SJSA1 (cell line): ENCODE data around the gene HEBP2. TPM values are rescaled to one million over a fixed set of nuclear protein-coding genes. Genes with fewer than 3 reads are reported as not detected.

Source experiments
- DNase-seq, 2 experiments: peaks; one replicate each; pipeline ENCODE4 v3.0.0-alpha.2; 2015 to 2020; ENCODE audit warnings: low spot score in 2 of 2, low read depth in 1 of 2
- H3K27ac ChIP-seq: fragments of 250-450 bp; sonication (Bioruptor Pico); 2 replicates; pipeline ENCODE4 v1.5.1; 2020; ENCODE audit warnings: mild to moderate bottlenecking, moderate library complexity
- H3K27me3 ChIP-seq: fragments of 250-450 bp; sonication (Bioruptor Pico); replicated peaks from 2 replicates; pipeline ENCODE4 v1.5.1; 2020; ENCODE audit warnings: mild to moderate bottlenecking, moderate library complexity
- H3K36me3 ChIP-seq: fragments of 250-450 bp; sonication (Bioruptor Pico); 2 replicates; pipeline ENCODE4 v1.5.1; 2020; ENCODE audit warnings: mild to moderate bottlenecking
- H3K4me1 ChIP-seq: fragments of 250-450 bp; sonication (Bioruptor Pico); replicated peaks from 2 replicates; pipeline ENCODE4 v1.6.1; 2021; ENCODE audit warnings: mild to moderate bottlenecking
- H3K4me3 ChIP-seq: fragments of 250-450 bp; sonication (Bioruptor Pico); 2 replicates; pipeline ENCODE4 v1.5.1; 2020; ENCODE audit warnings: mild to moderate bottlenecking
- H3K9me3 ChIP-seq: fragments of 250-450 bp; sonication (Bioruptor Pico); replicated peaks from 2 replicates; pipeline ENCODE4 v1.5.1; 2020; ENCODE audit warnings: mild to moderate bottlenecking
- total RNA-seq: library from RNA; depleted of rRNA; stranded (reverse); fragments of >200 nt; shearing (Covaris generic); gene quantifications from 2 replicates; pipeline ENCODE4 v1.2.3, GENCODE V29; 2014

HEBP2 gene
- total RNA-seq, 1 experiment from 2014 or later = 22.8 TPM

DNA sequence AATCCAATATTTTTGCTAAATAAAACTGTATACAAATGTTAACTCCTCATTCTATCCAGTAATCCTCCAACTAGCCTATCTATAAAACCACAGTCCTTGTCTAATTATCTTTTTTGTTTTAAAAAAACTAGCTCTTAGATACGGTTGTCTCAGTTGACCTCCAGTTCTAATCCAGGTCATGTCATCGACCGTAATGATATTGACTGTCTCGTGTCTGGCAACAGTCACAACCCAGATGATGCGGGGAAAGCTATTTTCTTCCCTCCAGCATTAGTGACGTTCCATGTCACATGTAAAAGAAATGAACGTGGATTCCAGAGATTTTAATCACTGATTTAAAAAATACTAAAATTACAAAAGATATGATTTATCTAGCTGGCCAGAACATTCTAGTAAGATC, 35.5 kb downstream of the HEBP2 start:
- Histone ChIP-seq H3K36me3 (peaks cover 17% of the 10 kb centered on the region), H3K9me3 (no peaks in the 10 kb centered on the region), H3K4me1 (peaks cover 5% of the 10 kb centered on the region), H3K27ac (no peak overlapping the region), H3K4me3 (no peak overlapping the region), H3K27me3 (no peaks in the 10 kb centered on the region)
- no peak for DNase-seq

DNA sequence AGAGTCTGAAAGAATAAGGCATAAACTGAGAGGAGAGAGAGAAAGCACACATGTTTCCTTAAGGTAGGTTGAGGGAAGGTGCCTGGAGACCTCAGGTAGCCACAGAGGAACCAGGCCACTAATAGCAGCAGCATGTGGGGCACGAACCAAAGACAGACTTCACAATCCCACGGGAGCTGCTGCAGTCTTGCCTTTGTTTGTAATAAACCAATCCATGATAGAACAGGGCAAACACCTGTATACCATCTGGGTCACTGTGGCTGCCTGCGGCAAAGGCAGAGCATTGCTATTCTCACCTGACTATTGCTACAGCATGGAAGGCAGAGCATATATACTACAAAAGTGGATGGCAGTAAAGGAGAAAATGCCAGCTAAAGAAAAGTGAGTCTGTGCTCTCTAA, 36.3 kb downstream of the HEBP2 start:
- Histone ChIP-seq H3K36me3 (peaks cover 17% of the 10 kb centered on the region), H3K9me3 (no peaks in the 10 kb centered on the region), H3K4me3 (no peak overlapping the region), H3K4me1 (no peaks in the 10 kb centered on the region; the same call in none of the 2 replicates), H3K27me3 (no peaks in the 10 kb centered on the region), H3K27ac (no peak overlapping the region)
- no peak for DNase-seq

GRCh38 chr6:138440758-138441357, 36.8 kb downstream of the HEBP2 start:
- Histone ChIP-seq H3K36me3 (peaks cover 18% of the 10 kb centered on the region), H3K27me3 (no peaks in the 10 kb centered on the region), H3K9me3 (no peaks in the 10 kb centered on the region), H3K27ac (no peak overlapping the region), H3K4me3 (no peak overlapping the region), H3K4me1 (no peaks in the 10 kb centered on the region; the same call in 1 of the 2 replicates)
- no peak for DNase-seq

DNA sequence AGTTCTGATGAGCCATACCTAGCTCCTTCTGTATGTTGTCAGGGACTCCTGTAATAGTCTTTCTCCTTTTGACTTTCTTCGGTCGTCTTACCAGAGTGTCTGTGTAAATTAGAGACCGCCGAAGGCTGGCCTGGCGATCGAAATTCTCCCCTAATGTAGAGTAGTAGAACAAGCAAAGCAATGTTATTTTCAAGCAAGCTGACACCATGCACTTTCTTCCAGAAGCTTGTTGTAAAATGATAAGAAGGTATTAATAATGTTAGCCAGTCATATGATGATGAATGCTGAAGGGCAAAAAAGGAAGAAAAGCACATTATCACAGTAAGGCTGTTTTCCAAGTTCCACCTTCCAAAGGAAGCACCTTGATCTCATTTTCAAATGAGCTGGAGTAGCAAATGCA, 37.9 kb downstream of the HEBP2 start:
- no peak for DNase-seq
- Histone ChIP-seq H3K27me3 (no peaks in the 10 kb centered on the region), H3K36me3 (peaks cover 12% of the 10 kb centered on the region), H3K27ac (no peak overlapping the region), H3K4me1 (no peaks in the 10 kb centered on the region), H3K9me3 (no peaks in the 10 kb centered on the region), H3K4me3 (no peak overlapping the region)

GRCh38 chr6:138442663-138443062, 38.6 kb downstream of the HEBP2 start:
- H3K9me3 ChIP-seq = no peaks in the 10 kb centered on the region
- no peaks in the 10 kb centered on the region for H3K27me3 ChIP-seq
- H3K4me1 ChIP-seq = no peaks in the 10 kb centered on the region
- no peak overlapping the region for H3K27ac ChIP-seq
- peaks cover 12% of the 10 kb centered on the region for H3K36me3 ChIP-seq
- H3K4me3 ChIP-seq = no peak overlapping the region
- no peak for DNase-seq

GRCh38 chr6:138443979-138444378, 40.0 kb downstream of the HEBP2 start:
- no peak for DNase-seq

GRCh38 chr6:138446821-138447220, 42.8 kb downstream of the HEBP2 start:
- no peak for DNase-seq
- Histone ChIP-seq H3K4me1 (no peaks in the 10 kb centered on the region), H3K27ac (no peak overlapping the region), H3K36me3 (peaks cover 12% of the 10 kb centered on the region), H3K9me3 (no peaks in the 10 kb centered on the region), H3K27me3 (no peaks in the 10 kb centered on the region), H3K4me3 (no peak overlapping the region)

More at GRCh38 chr6:138443979-138444378, 40.0 kb downstream of the HEBP2 start:
- H3K4me1 ChIP-seq = no peaks in the 10 kb centered on the region
- H3K36me3 ChIP-seq = peaks cover 12% of the 10 kb centered on the region
- H3K27me3 ChIP-seq = no peaks in the 10 kb centered on the region
- no peak overlapping the region for H3K27ac ChIP-seq
- no peak overlapping the region for H3K4me3 ChIP-seq
- no peaks in the 10 kb centered on the region for H3K9me3 ChIP-seq

GRCh38 chr6:138450445-138450844, 46.4 kb downstream of the HEBP2 start:
- Histone ChIP-seq H3K27me3 (no peaks in the 10 kb centered on the region), H3K27ac (no peak overlapping the region), H3K4me3 (no peak overlapping the region), H3K36me3 (peaks cover 7% of the 10 kb centered on the region), H3K9me3 (no peaks in the 10 kb centered on the region), H3K4me1 (no peaks in the 10 kb centered on the region)
- no peak for DNase-seq

- Histone ChIP-seq H3K27ac (no peak overlapping the region), H3K9me3 (no peaks in the 10 kb centered on the region), H3K27me3 (no peaks in the 10 kb centered on the region), H3K36me3 (peaks cover 4% of the 10 kb centered on the region; the same call in 1 of the 2 replicates), H3K4me3 (no peak overlapping the region), H3K4me1 (no peaks in the 10 kb centered on the region; the same call in 1 of the 2 replicates)
- DNase-seq = no peak
Observed at GRCh38 chr6:138451043-138451442, 47.0 kb downstream of the HEBP2 start.

GRCh38 chr6:138454981-138455706, 51.1 kb downstream of the HEBP2 start:
- no peaks in the 10 kb centered on the region; the same call in 1 of the 2 replicates for H3K4me1 ChIP-seq
- no peaks in the 10 kb centered on the region for H3K27me3 ChIP-seq
- no peaks in the 10 kb centered on the region for H3K9me3 ChIP-seq
- no peak overlapping the region for H3K4me3 ChIP-seq
- H3K27ac ChIP-seq = no peak overlapping the region
- H3K36me3 ChIP-seq = no peaks in the 10 kb centered on the region
- DNase-seq = no peak

GRCh38 chr6:138455746-138456400, 51.9 kb downstream of the HEBP2 start:
- Histone ChIP-seq H3K4me3 (no peak overlapping the region), H3K36me3 (no peaks in the 10 kb centered on the region), H3K4me1 (no peaks in the 10 kb centered on the region; the same call in 1 of the 2 replicates), H3K27me3 (no peaks in the 10 kb centered on the region), H3K9me3 (no peaks in the 10 kb centered on the region), H3K27ac (no peak overlapping the region)
- no peak for DNase-seq

- no peak for DNase-seq
- H3K27me3 ChIP-seq = no peaks in the 10 kb centered on the region
- H3K36me3 ChIP-seq = no peaks in the 10 kb centered on the region
- no peaks in the 10 kb centered on the region; the same call in 1 of the 2 replicates for H3K4me1 ChIP-seq
- H3K4me3 ChIP-seq = no peak overlapping the region
- H3K9me3 ChIP-seq = no peaks in the 10 kb centered on the region
- no peak overlapping the region for H3K27ac ChIP-seq
Observed at GRCh38 chr6:138456401-138456790, 52.4 kb downstream of the HEBP2 start.

DNA sequence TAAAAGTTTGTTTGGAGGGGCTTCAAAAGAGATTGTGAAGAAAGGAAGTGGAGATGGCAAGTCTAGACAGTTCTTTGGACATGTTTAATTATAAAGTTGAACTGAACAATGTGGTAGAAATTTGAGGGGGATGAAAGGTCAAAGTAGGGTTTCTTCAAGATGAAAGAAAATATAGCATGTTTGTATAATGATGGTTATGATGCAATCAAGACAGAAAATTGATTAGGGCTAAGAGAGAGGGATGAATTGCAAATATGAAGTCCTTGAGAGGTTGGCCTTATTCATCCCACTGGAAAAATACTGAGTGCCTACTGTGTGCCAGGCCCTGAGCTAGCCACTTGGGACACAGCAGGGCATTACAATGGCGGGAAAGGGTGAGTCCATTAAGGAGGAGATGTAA, 57.6 kb downstream of the HEBP2 start:
- H3K9me3 ChIP-seq = no peaks in the 10 kb centered on the region; the same call in 1 of the 2 replicates
- peaks cover 9% of the 10 kb centered on the region for H3K4me1 ChIP-seq
- H3K4me3 ChIP-seq = no peak overlapping the region
- peaks cover 15% of the 10 kb centered on the region for H3K36me3 ChIP-seq
- H3K27ac ChIP-seq = no peak overlapping the region
- DNase-seq = no peak
- H3K27me3 ChIP-seq = no peaks in the 10 kb centered on the region

GRCh38 chr6:138464085-138464484, 60.1 kb downstream of the HEBP2 start:
- Histone ChIP-seq H3K4me1 (peaks cover 14% of the 10 kb centered on the region), H3K36me3 (peaks cover 18% of the 10 kb centered on the region), H3K4me3 (no peak overlapping the region), H3K27me3 (no peaks in the 10 kb centered on the region), H3K27ac (no peak overlapping the region), H3K9me3 (no peaks in the 10 kb centered on the region; the same call in 1 of the 2 replicates)
- DNase-seq = no peak
